Measurements from ENCODE around the gene NEB. TPM values are rescaled to one million over a fixed set of nuclear protein-coding genes. Genes with fewer than 3 reads are reported as not detected.
A peak's percentile ranks its signal among the peaks of the same experiment; 100 is the strongest.
"Not testable (repeated sequence)": the region's sequence is repeated elsewhere in the genome, so short reads cannot be mapped to it uniquely, and the experiment has no call there.

Gene NEB
- polyA plus RNA-seq, 10 donors, result 639 to 1,786 (median 1,117) TPM

- not testable (repeated sequence) for DNase-seq
Measured at GRCh38 chr2:151704480-151704961, 29.8 kb downstream of the NEB start.

DNA sequence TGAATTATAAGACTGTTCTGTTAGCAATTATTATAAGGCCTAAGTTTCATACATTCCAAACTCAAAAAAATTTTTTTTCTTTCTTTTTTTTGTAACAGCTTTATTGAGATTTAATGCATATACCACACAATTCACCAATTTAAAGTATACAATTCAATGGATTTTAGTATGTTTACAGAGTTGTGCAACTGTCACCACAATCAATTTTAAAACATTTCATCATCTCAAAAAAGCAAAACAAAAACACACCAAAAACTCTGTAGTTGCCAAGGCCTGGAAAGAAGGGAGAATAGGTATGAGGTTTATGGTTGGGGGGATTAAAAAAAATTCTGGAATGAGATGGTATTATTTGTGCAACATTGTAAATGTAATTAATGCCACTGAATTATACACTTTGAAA, 36.1 kb downstream of the NEB start:
- DNase-seq, result not testable (repeated sequence)

DNA sequence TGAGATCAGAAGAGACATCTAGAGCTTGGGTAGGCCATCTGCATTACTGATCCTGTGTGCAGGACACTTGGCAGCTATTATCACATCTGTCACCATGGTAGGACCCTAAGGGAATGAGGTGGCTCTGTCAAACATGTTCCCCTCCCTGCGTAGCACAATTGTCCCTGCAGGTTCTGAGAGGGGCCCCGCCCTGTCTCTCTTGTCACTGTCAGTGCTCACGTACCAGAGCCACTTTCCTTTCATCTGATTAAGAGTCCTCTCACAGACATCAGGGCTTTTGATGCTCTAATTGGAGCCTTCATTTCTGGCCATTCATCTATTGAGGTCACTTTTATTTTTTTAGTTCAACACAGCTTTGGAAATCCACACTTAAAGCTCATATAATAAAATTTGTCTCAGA, 38.5 kb downstream of the NEB start:
- DNase-seq, result no peak

DNA sequence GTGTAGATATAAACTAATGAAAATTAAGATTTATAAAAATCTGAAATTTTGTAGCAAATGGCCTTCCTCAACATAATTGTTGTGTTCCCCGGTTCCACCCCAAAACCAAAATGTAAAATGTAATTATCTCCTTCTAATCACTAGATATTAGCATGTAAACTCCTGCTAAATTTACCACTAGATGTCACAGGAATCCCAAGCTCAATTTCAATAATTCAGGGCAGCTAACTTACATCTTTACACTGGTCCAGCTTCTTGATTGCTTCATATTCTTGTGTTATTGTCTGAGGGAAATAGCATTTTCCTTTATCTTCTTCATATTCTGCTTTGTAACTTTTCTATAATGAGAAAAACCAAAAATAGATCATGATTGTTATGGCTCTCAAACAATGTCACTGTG, 42.6 kb downstream of the NEB start:
- peak in 1 of 3 donors; percentile 7 for DNase-seq

GRCh38 chr2:151688719-151689118, 45.6 kb downstream of the NEB start:
- DNase-seq, result no peak

DNA sequence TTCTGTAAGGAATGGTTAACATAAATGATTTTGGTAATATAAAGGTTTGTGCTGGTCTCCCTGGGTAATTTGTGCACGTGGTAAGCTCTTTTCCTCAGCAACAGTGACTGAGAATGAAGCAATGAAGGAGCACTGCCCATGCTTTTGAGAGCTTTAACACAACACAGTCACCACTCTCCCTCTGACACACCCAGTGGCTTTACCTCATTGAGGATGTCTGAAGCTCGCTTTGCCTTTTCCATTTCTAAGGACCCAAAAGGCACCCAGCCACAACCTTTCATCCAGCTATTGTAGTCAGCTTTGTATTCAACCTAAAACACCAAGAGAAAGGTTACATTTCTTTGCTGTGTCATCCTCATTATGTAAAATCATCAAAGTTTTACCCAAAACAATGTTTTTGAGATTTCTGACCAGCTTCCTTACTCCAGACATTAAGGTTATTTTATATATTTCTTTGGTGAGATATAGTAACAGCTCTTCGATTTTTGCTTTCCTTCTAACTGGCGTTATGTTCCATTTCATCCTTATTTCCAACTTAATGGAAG, 51.7 kb downstream of the NEB start:
- DNase-seq, result no peak

- no peak for DNase-seq
Measured at GRCh38 chr2:151681051-151681450, 53.2 kb downstream of the NEB start.

DNA sequence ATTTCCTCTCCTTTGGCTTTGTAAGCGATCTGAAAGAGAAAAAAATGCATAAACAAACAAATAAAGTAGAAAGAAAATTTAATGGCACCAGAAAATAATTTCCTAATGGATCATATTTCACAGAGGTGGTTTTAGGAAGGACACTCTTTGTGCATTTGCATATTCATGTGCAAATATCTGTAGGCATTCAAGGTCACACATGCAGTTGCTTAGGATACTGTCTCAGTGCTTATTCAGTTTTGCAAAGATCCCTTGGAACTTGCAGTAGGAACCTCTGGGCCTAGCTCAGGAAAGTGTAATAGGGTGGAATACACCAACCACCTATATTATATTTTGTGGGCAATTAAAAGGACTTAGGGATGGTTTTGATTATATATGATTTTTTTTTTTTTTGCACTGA, 54.3 kb downstream of the NEB start:
- DNase-seq, result no peak

DNA sequence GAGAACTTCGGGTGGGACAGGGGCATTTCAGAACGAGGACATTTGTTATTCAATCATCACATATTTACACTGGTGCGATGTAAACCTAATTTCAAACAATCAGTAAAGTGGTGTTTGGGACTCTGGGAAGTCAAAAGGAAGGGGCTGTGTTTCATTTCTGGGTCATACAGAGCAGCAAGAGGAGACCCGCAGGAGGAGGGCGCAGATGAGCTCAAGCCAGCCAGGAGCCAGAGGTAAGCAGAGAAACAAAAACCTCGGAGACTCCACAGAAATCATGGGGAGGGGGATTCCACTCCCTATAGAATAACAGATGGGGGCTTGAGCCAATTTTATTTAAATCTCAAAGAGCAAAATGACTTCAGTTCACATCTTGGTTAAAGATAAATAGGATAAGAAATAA, 55.4 kb downstream of the NEB start:
- DNase-seq, result no peak

DNA sequence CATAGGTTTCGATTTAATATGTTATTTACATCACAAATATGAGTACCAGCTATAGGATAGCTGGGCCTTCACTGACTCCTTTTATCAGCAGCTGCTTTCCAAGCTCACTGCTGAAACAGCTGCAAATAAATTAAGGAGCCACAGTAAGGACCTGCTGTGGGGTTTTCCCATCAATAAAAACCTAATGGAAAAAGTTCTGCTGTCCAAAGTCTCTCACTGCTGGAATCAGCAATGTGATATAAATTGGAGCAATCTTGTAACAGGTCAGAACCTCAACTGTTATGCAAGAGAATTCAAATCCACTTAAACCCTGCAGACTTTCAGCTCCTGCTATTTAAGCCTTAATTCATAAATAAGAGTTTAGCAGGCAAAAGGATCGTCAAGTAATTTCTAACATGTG, 61.3 kb downstream of the NEB start:
- DNase-seq, result peak; percentile 34 to 55 (median 45)

DNA sequence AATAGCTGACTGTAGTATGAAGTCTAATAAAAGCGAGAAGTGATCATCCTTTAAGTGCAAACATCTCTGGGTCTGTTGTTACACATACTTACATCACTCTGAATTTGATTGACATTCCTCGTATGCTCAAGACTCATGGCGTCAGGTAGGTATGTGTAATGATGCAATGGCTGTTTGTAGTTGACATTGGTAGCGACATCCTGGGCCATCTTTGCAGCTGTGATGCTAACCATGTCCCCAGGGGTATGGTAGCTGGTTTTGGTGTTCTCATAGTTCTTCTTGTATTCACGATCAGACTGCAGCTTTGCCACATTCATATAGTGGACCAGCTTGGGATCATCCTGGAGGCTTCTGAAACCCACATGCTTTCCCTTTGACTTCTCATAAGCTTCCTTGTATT, 62.0 kb downstream of the NEB start:
- no peak for DNase-seq

DNA sequence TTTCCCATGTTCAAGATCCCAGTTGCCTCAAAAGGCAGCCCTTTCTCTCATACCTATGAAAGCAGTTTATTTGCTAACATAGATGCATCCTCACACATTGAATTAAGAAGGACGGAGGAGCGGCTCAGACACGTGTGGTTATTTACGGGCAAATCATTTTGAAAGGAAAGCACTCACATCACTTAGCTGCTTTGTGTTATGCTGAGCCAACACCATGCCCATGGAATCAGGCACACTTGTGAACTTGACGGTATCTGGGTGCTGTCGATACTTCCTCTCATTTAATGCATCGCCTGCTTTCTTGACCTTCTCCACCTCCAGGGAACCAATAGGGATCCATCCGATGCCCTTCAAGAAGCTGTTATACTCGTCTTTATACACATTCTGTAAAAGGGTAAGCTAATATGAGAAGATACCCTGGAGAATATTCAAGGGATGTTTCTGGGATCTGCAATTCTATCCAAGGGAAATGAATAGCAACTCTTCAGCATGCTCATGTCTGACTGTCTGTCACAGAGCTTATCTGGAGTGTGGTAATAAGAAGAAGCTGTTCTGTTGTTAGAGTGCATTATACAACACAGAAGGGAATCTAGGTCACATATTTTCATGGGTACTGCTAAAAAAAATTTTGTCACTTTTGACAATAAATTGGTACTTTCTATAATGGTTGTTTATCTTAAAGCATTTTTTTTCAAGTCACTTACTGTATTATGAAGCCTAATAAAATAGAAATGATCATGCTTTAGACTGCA, 63.3 kb downstream of the NEB start:
- no peak for DNase-seq

DNA sequence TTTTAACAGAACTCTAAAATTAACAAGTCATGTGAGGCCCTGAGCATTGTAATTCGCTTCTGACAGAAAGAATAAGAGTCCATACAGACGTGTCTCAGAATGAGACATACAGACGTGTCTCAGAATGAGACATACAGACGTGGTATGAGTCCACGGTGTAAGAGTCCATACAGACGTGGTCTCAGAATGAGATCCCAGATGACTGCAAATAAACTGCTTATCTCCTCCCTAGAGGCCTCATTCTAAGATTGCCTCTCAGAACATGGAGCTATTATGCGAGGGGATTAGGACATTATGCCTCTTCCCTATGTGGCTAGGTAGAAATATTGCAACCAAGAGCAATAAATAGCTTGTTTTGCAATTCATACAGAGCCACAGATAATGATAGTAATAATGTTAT, 63.9 kb downstream of the NEB start:
- DNase-seq, result no peak

DNA sequence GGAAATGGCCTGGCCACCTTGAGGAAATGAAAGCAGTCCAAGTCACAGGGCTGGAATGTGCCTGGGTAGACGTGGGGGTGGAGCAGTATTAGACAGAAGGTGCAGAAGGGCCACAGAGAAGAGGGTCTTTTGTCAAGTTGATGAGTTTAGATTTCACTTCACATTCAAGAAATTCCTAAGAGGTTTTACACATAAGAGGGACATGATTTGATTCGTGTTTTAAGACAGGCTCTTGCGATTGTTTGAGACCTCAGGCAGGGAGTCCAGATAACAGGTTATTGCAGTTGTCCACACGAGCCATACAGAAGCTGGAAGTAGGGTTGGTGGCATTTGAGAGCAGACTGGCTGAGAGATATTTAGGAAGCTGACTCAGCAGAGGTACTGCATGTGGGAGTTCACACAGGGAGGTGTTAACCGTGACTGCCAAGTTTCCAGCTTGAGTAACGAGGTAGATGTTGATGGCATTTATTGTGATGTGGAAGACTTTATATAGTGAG, 64.6 kb downstream of the NEB start:
- DNase-seq, result no peak

GRCh38 chr2:151668737-151669136, 65.5 kb downstream of the NEB start:
- DNase-seq, result no peak

GRCh38 chr2:151665959-151666358, 68.3 kb downstream of the NEB start:
- DNase-seq, result no peak

DNA sequence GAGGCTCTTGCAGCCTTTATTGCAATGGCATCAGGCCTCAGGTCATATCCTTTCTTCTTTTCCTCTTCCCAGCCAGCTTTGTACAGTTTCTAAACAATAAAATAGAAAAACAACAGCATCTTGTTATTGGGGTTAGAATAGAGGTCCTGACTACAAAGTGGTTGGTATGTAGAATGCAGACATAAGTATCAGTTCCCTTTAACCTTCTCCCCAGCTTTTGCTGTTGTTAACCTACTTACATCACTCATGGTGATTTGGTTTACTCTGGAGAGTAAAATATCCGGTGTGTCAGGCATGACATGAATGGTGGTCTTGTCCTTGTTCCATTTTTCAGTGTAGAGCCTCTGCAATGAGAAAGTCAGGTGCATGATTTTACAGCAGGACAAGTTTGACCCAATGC, 69.8 kb downstream of the NEB start:
- DNase-seq, result no peak

DNA sequence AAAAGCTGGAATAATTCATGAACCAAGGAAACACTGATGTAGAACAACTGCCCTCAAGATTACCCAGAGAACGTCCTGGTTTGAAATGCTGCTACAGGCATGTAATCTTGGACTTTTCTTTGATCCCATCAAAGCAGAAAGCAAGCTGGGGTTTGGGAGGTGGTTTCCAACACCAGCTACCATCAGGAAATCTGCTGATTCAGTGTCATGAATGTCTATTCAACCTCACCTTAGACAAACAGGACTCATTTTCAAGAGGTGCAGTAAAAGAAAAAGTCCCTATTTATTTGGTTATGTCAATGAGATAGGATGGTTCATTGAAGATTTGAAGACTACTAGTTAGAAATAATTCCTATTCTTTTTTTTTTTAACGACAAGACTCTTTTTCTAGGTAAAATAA, 72.7 kb downstream of the NEB start:
- DNase-seq, result no peak

GRCh38 chr2:151658081-151658480, 76.2 kb downstream of the NEB start:
- no peak for DNase-seq

DNA sequence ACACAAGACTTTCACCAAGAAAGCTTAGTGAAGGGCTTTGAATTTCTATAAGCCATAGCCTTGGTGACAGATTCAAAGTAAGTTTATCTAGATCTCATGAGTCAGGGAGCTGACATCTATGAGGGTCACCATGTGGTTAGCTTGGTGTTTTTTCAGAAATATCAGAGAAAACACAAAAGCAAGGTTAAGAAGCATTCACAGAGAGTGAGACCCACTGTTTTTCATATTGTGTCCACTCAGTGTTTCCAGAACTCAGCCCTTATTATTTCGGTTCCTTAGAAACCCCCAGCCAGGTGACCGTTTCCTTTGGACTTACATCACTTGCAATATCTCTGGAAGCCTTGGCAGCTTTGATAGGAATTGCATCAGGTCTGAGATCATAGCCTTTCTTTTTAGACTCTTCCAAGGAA, 76.6 kb downstream of the NEB start:
- DNase-seq, result peak; percentile 19 to 39 (median 21)

GRCh38 chr2:151655663-151656398, 78.4 kb downstream of the NEB start:
- DNase-seq, result no peak

- no peak for DNase-seq
Measured at GRCh38 chr2:151654891-151655290, 79.4 kb downstream of the NEB start.

- DNase-seq, result no peak
Measured at GRCh38 chr2:151654085-151654484, 80.2 kb downstream of the NEB start.

Data from muscle of back (tissue), 11 donors.